ENCODE measurements around the gene APOBEC4. TPM values are rescaled to one million over a fixed set of nuclear protein-coding genes. Genes with fewer than 3 reads are reported as not detected.
A peak's percentile ranks its signal among the peaks of the same experiment; 100 is the strongest.

APOBEC4 gene
- total and polyA plus RNA-seq, 2 of the 8 experiments (the other 6 are each of a cell fraction or from before 2014, with no cell fraction given): not detected

DNA sequence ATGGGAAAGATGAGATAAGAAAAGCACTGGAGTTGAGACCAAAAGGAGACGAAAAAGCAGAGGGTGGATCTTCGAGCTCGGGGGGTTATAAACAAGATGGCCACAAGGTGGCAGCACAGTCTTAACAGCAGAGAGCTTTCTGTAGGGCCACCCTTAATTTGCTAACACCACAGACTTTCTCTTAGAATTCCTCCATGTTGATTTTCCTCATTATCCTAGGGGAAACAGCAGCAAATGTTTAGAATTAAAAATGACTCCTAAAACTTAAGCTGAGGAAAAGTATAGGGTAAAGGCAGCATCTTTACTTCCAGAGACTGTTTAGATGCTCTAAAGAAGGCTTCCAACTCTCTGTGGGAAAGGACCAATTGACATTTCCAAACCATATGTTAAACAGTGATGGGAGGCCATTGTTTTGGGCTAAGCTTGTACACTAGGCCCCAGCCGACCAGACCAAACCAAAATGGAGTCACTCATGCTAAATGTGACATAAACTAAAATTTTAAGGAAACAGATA lies 2.5 kb upstream of the APOBEC4 start:
- H3K14ac ChIP-seq (ENCODE audit: insufficient read length): no peak overlapping the region
- peak overlapping the region; percentile 74 for H2AFZ ChIP-seq (ENCODE audit: low read length)
- no peak overlapping the region for H2BK5ac ChIP-seq (ENCODE audit: low read depth, low read length)
- no peaks in the 10 kb centered on the region for H3K79me1 ChIP-seq (ENCODE audit: low read depth, low read length)
- H2BK15ac ChIP-seq (ENCODE audit: low read length): no peak overlapping the region
- no peak overlapping the region for H3K27ac ChIP-seq (ENCODE audit: low read depth, low read length)
- no peak overlapping the region for H2BK12ac ChIP-seq (ENCODE audit: low read depth, low read length)
- no peaks in the 10 kb centered on the region for H3K4me1 ChIP-seq (replicated peaks in 1 of 4; ENCODE audit: control insufficient read depth in 3 of 4, insufficient read depth in 4 of 4, low read length in 3 of 4)
- H4K8ac ChIP-seq (ENCODE audit: extremely low read depth, insufficient read depth, low read length): no peak overlapping the region
- H3K27me3 ChIP-seq (replicated peaks in 1 of 4; ENCODE audit: control insufficient read depth in 3 of 4, extremely low read depth in 1 of 4, insufficient read depth in 3 of 4, low read length in 3 of 4): no peaks in the 10 kb centered on the region
- no peak overlapping the region for H3K4ac ChIP-seq (replicated peaks; ENCODE audit: insufficient read length, low read depth, low read length)
- DNase-seq (ENCODE audit: low read depth in 1 of 2, low spot score in 2 of 2) (peak; percentile 57 to 89), FAIRE-seq (peak; percentile 92)
- WGBS, 2 experiments (ENCODE audit: extremely low coverage in 1 of 2, insufficient coverage in 1 of 2, insufficient read length in 1 of 2, insufficient replicate concordance in 2 of 2, low coverage in 1 of 2, low lambda C conversion rate in 2 of 2, missing lambda C conversion rate in 1 of 2): 35% methylated on average over 4 of the region's 4 CpGs; no CpG with 5 or more reads in 1 of the 2 experiments
- no peaks in the 10 kb centered on the region for H3K79me2 ChIP-seq (ENCODE audit: control insufficient read depth in 1 of 2, insufficient read depth in 2 of 2, low read length in 2 of 2)
- no peak overlapping the region for H3K4me2 ChIP-seq (ENCODE audit: insufficient read depth in 1 of 2, low read depth in 2 of 2, low read length in 2 of 2)
- H3K23ac ChIP-seq (ENCODE audit: insufficient read length): no peak overlapping the region
- H3K36me3 ChIP-seq (ENCODE audit: control insufficient read depth in 2 of 4, insufficient read depth in 4 of 4, low read length in 3 of 4): no peaks in the 10 kb centered on the region
- H4K20me1 ChIP-seq (replicated peaks in 1 of 2; ENCODE audit: control insufficient read depth in 1 of 2, insufficient read depth in 2 of 2, low read length in 2 of 2): no peaks in the 10 kb centered on the region
- H2AK5ac ChIP-seq (ENCODE audit: low read depth, low read length): no peak overlapping the region
- no peak overlapping the region for H3K9ac ChIP-seq (replicated peaks in 1 of 4; ENCODE audit: extremely low read depth in 1 of 4, low read depth in 3 of 4, low read length in 3 of 4)
- ChIA-PET CTCF (ENCODE audit: partially characterized antibody) (interaction anchor here (0.6 to 6.2 kb wide), 39 partner anchors 9 to 643 kb away, joined by 3 to 87 read pairs (median 4); no protein-coding TSS in a partner anchor), POLR2A (ENCODE audit: partially characterized antibody) (interaction anchor here (0.6 to 0.8 kb wide), 3 partner anchors 29 to 374 kb away, joined by 3 to 4 read pairs (median 4); no protein-coding TSS in a partner anchor)
- H3K4me3 ChIP-seq (ENCODE audit: extremely low read depth in 1 of 4, insufficient read depth in 2 of 4, low read depth in 3 of 4, low read length in 4 of 4): no peak overlapping the region
- no peak overlapping the region for H2BK120ac ChIP-seq (replicated peaks; ENCODE audit: low read depth, low read length)
- no peak overlapping the region for H4K5ac ChIP-seq (ENCODE audit: insufficient read length, low read depth, low read length)
- H3K9me3 ChIP-seq (ENCODE audit: insufficient read depth in 2 of 2, low read depth in 1 of 2, low read length in 1 of 2): peaks cover 0 to 7% of the 10 kb centered on the region in 2 experiments; a peak in 1 of 4 replicates
- no peak overlapping the region for H4K91ac ChIP-seq (replicated peaks; ENCODE audit: insufficient read length, low read length)
- H3K18ac ChIP-seq (ENCODE audit: extremely low read depth, low read length): no peak overlapping the region
- no peaks in the 10 kb centered on the region for H3K23me2 ChIP-seq (ENCODE audit: low read depth, low read length)
- H2BK20ac ChIP-seq (ENCODE audit: low read length): no peak overlapping the region
- no peak overlapping the region for H3K56ac ChIP-seq (replicated peaks; ENCODE audit: insufficient read length, low read depth, low read length)
- no peak for TF ChIP-seq SP2 (IDR thresholded peaks at IDR 0.05; ENCODE audit: low read length)
